ENCODE data around the gene TCERG1L. TPM values are rescaled to one million over a fixed set of nuclear protein-coding genes. Genes with fewer than 3 reads are reported as not detected.

TCERG1L gene
- total and polyA plus RNA-seq, 4 donors, result 1.9 to 23.5 (median 14.9) TPM

- H3K27ac ChIP-seq (ENCODE audit: low read depth, low read length), result no peak overlapping the region
- no peaks in the 10 kb centered on the region for H3K9me3 ChIP-seq (ENCODE audit: control insufficient read depth, insufficient read depth, low read length)
- WGBS (ENCODE audit: insufficient coverage), result 55% methylated on average over 5 of the region's 7 CpGs
- H3K4me3 ChIP-seq (ENCODE audit: low read depth, low read length), result no peak overlapping the region
- H3K4me1 ChIP-seq (ENCODE audit: control insufficient read depth, insufficient read depth, low read length), result peaks cover 19% of the 10 kb centered on the region
- no peaks in the 10 kb centered on the region for H3K36me3 ChIP-seq (ENCODE audit: control insufficient read depth, insufficient read depth, low read length)
- H3K27me3 ChIP-seq (ENCODE audit: control insufficient read depth, insufficient read depth, low read length), result peaks cover 14% of the 10 kb centered on the region
- peak; percentile 19 to 89 (median 62) for DNase-seq (ENCODE audit: low read depth in 4 of 6, low spot score in 6 of 6)
Measured at GRCh38 chr10:131187926-131188325, 123.6 kb downstream of the TCERG1L start.

GRCh38 chr10:131187274-131187673 is 124.2 kb downstream of the TCERG1L start:
- Histone ChIP-seq H3K9me3 (ENCODE audit: control insufficient read depth, insufficient read depth, low read length) (no peaks in the 10 kb centered on the region), H3K4me3 (ENCODE audit: low read depth, low read length) (no peak overlapping the region), H3K36me3 (ENCODE audit: control insufficient read depth, insufficient read depth, low read length) (no peaks in the 10 kb centered on the region), H3K27ac (ENCODE audit: low read depth, low read length) (no peak overlapping the region), H3K4me1 (ENCODE audit: control insufficient read depth, insufficient read depth, low read length) (peaks cover 19% of the 10 kb centered on the region), H3K27me3 (ENCODE audit: control insufficient read depth, insufficient read depth, low read length) (peaks cover 14% of the 10 kb centered on the region)
- WGBS (ENCODE audit: insufficient coverage), result 91% methylated on average over 5 of the region's 7 CpGs
- no peak for DNase-seq (ENCODE audit: low read depth in 4 of 6, low spot score in 6 of 6)

- no peak overlapping the region for H3K27ac ChIP-seq (ENCODE audit: low read depth, low read length)
- WGBS (ENCODE audit: insufficient coverage), result 100% methylated on average over 1 of the region's 12 CpGs
- no peaks in the 10 kb centered on the region for H3K9me3 ChIP-seq (ENCODE audit: control insufficient read depth, insufficient read depth, low read length)
- peaks cover 19% of the 10 kb centered on the region for H3K4me1 ChIP-seq (ENCODE audit: control insufficient read depth, insufficient read depth, low read length)
- H3K36me3 ChIP-seq (ENCODE audit: control insufficient read depth, insufficient read depth, low read length), result no peaks in the 10 kb centered on the region
- no peak for DNase-seq (ENCODE audit: low read depth in 4 of 6, low spot score in 6 of 6)
- no peak overlapping the region for H3K4me3 ChIP-seq (ENCODE audit: low read depth, low read length)
- H3K27me3 ChIP-seq (ENCODE audit: control insufficient read depth, insufficient read depth, low read length), result peaks cover 14% of the 10 kb centered on the region
Measured at GRCh38 chr10:131186547-131187253, 124.8 kb downstream of the TCERG1L start.

- Histone ChIP-seq H3K9me3 (ENCODE audit: control insufficient read depth, insufficient read depth, low read length) (no peaks in the 10 kb centered on the region), H3K27ac (ENCODE audit: low read depth, low read length) (no peak overlapping the region), H3K4me3 (ENCODE audit: low read depth, low read length) (no peak overlapping the region), H3K36me3 (ENCODE audit: control insufficient read depth, insufficient read depth, low read length) (no peaks in the 10 kb centered on the region), H3K27me3 (ENCODE audit: control insufficient read depth, insufficient read depth, low read length) (peaks cover 14% of the 10 kb centered on the region), H3K4me1 (ENCODE audit: control insufficient read depth, insufficient read depth, low read length) (peaks cover 34% of the 10 kb centered on the region)
- DNase-seq (ENCODE audit: low read depth in 4 of 6, low spot score in 6 of 6), result no peak
- WGBS (ENCODE audit: insufficient coverage), result 94% methylated on average over 9 of the region's 9 CpGs
Measured at GRCh38 chr10:131184503-131184902, 127.0 kb downstream of the TCERG1L start.

- 98% methylated on average over 5 of the region's 9 CpGs for WGBS (ENCODE audit: insufficient coverage)
- H3K4me1 ChIP-seq (ENCODE audit: control insufficient read depth, insufficient read depth, low read length), result peaks cover 43% of the 10 kb centered on the region
- H3K27ac ChIP-seq (ENCODE audit: low read depth, low read length), result no peak overlapping the region
- no peaks in the 10 kb centered on the region for H3K9me3 ChIP-seq (ENCODE audit: control insufficient read depth, insufficient read depth, low read length)
- H3K36me3 ChIP-seq (ENCODE audit: control insufficient read depth, insufficient read depth, low read length), result no peaks in the 10 kb centered on the region
- DNase-seq (ENCODE audit: low read depth in 4 of 6, low spot score in 6 of 6), result no peak
- no peak overlapping the region for H3K4me3 ChIP-seq (ENCODE audit: low read depth, low read length)
- H3K27me3 ChIP-seq (ENCODE audit: control insufficient read depth, insufficient read depth, low read length), result peaks cover 12% of the 10 kb centered on the region
Measured at GRCh38 chr10:131183546-131184045, 127.9 kb downstream of the TCERG1L start.

GRCh38 chr10:131181456-131181855 is 130.1 kb downstream of the TCERG1L start:
- Histone ChIP-seq H3K27ac (ENCODE audit: low read depth, low read length) (no peak overlapping the region), H3K9me3 (ENCODE audit: control insufficient read depth, insufficient read depth, low read length) (no peaks in the 10 kb centered on the region), H3K36me3 (ENCODE audit: control insufficient read depth, insufficient read depth, low read length) (no peaks in the 10 kb centered on the region), H3K4me3 (ENCODE audit: low read depth, low read length) (no peak overlapping the region), H3K27me3 (ENCODE audit: control insufficient read depth, insufficient read depth, low read length) (peaks cover 12% of the 10 kb centered on the region), H3K4me1 (ENCODE audit: control insufficient read depth, insufficient read depth, low read length) (peaks cover 36% of the 10 kb centered on the region)
- no peak for DNase-seq (ENCODE audit: low read depth in 4 of 6, low spot score in 6 of 6)
- 75% methylated on average over 8 of the region's 8 CpGs for WGBS (ENCODE audit: insufficient coverage)

- no peaks in the 10 kb centered on the region for H3K9me3 ChIP-seq (ENCODE audit: control insufficient read depth, insufficient read depth, low read length)
- DNase-seq (ENCODE audit: low read depth in 4 of 6, low spot score in 6 of 6), result peak in 1 of 6 donors; percentile 56
- H3K4me1 ChIP-seq (ENCODE audit: control insufficient read depth, insufficient read depth, low read length), result peaks cover 35% of the 10 kb centered on the region
- H3K4me3 ChIP-seq (ENCODE audit: low read depth, low read length), result no peak overlapping the region
- peaks cover 10% of the 10 kb centered on the region for H3K27me3 ChIP-seq (ENCODE audit: control insufficient read depth, insufficient read depth, low read length)
- H3K27ac ChIP-seq (ENCODE audit: low read depth, low read length), result no peak overlapping the region
- WGBS (ENCODE audit: insufficient coverage), result 83% methylated on average over 14 of the region's 15 CpGs
- H3K36me3 ChIP-seq (ENCODE audit: control insufficient read depth, insufficient read depth, low read length), result no peaks in the 10 kb centered on the region
Measured at GRCh38 chr10:131180740-131181415, 130.6 kb downstream of the TCERG1L start.

GRCh38 chr10:131180086-131180485 is 131.4 kb downstream of the TCERG1L start:
- 93% methylated on average over 3 of the region's 9 CpGs for WGBS (ENCODE audit: insufficient coverage)
- no peaks in the 10 kb centered on the region for H3K36me3 ChIP-seq (ENCODE audit: control insufficient read depth, insufficient read depth, low read length)
- H3K4me1 ChIP-seq (ENCODE audit: control insufficient read depth, insufficient read depth, low read length), result peaks cover 35% of the 10 kb centered on the region
- DNase-seq (ENCODE audit: low read depth in 4 of 6, low spot score in 6 of 6), result no peak
- H3K9me3 ChIP-seq (ENCODE audit: control insufficient read depth, insufficient read depth, low read length), result no peaks in the 10 kb centered on the region
- H3K4me3 ChIP-seq (ENCODE audit: low read depth, low read length), result no peak overlapping the region
- H3K27ac ChIP-seq (ENCODE audit: low read depth, low read length), result no peak overlapping the region
- peaks cover 10% of the 10 kb centered on the region for H3K27me3 ChIP-seq (ENCODE audit: control insufficient read depth, insufficient read depth, low read length)

- Histone ChIP-seq H3K4me3 (ENCODE audit: low read depth, low read length) (no peak overlapping the region), H3K27ac (ENCODE audit: low read depth, low read length) (no peak overlapping the region), H3K36me3 (ENCODE audit: control insufficient read depth, insufficient read depth, low read length) (no peaks in the 10 kb centered on the region), H3K27me3 (ENCODE audit: control insufficient read depth, insufficient read depth, low read length) (peaks cover 7% of the 10 kb centered on the region), H3K4me1 (ENCODE audit: control insufficient read depth, insufficient read depth, low read length) (peaks cover 36% of the 10 kb centered on the region), H3K9me3 (ENCODE audit: control insufficient read depth, insufficient read depth, low read length) (no peaks in the 10 kb centered on the region)
- DNase-seq (ENCODE audit: low read depth in 4 of 6, low spot score in 6 of 6), result no peak
- WGBS (ENCODE audit: insufficient coverage), result 27% methylated on average over 7 of the region's 10 CpGs
Measured at GRCh38 chr10:131179361-131179760, 132.2 kb downstream of the TCERG1L start.

Data from spinal cord (tissue), 10 donors.